Cortex of kidney (tissue), 1 donor: ENCODE data around the gene PLA2G2E.
"Not testable (repeated sequence)": the region's sequence is repeated elsewhere in the genome, so short reads cannot be mapped to it uniquely, and the experiment has no call there.

Experiments
- DNase-seq: peaks from one replicate; lab custom pipeline; 2025; lab: John Stamatoyannopoulos, UW

PLA2G2E gene

DNA sequence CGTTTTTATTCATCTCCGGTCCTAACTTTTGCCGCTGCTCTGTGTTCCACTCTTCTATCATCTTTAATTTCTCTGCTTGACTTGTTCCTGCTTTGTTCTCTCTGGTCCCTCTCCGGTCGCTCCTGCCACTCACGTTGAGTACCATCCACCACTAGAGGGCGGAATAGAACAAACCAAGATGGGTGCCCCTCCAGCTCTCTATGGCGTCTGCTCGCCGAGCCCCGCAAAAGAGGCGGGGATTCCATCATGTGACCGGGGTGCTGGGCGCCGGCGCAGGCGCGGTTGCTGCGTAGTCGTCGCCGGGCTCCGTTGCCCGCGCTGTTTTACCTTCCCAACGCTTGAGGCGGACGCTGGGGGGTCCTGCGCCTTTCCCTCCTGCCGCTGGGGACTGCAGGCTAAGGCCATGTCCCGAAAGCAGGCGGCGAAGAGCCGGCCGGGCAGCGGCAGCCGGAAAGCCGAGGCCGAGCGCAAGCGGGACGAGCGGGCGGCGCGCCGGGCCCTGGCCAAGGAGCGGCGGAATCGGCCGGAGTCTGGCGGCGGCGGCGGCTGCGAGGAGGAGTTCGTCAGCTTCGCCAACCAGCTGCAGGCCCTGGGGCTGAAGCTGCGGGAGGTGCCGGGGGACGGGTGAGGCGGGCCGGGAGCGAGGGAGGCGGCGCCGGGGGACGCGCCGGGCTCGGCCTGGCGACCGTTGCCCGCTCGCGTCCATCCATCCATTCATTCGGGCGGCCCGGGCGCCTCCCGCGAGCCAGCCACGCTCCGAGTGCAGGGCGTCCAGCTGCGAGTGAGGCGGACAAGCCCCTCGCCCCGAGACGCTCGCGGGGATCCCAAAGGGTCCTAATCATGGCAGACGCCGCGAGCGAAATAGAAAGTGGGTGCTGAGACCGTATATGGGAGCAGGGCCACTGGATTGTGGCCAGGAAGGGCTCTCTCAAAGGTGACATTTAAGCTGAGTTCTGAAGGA is 41.0 kb downstream of the PLA2G2E start, which contains the start of gene OTUD3:
TSS of gene OTUD3 (plus strand) at position 285 of the 961 bp plus-strand sequence. CDS start at position 404, 119 bp downstream.
- peak; percentile 94 for DNase-seq

DNA sequence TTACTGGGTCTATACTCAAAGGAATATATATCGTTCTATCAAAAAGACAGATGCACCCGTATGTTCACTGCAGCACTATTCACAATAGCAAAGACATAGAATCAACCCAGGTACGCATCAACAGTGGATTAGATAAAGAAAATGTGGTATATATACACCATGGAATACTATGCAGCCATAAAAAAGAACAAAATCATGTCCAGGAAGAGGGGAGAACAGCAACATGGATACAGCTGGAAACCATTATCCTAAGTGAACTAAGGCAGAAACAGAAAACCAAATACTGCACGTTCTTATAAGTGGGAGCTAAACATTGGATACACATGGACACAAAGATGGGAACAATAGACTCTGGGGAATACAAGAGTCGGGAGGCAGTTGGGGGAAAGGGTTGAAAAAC is 42.6 kb downstream of the PLA2G2E start:
- DNase-seq: not testable (repeated sequence)

DNA sequence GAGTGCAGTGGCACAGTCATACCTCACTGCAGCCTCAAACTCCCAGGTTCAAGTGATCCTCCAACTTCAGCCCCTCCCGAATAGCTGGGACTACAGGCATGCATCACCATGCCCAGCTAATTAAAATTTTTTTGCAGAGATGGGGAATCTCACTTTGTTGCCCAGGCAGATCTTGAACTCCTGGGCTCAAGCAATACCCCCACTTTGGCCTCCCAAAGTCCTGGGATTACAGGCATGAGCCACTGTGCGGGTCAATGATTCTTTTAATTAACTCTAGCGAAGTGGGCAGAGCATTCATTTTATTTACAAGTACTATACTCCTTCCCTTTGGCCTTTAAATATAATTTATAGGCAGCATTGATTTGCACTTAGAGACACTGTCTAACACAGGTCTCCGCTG is 43.8 kb downstream of the PLA2G2E start:
- no peak for DNase-seq

DNA sequence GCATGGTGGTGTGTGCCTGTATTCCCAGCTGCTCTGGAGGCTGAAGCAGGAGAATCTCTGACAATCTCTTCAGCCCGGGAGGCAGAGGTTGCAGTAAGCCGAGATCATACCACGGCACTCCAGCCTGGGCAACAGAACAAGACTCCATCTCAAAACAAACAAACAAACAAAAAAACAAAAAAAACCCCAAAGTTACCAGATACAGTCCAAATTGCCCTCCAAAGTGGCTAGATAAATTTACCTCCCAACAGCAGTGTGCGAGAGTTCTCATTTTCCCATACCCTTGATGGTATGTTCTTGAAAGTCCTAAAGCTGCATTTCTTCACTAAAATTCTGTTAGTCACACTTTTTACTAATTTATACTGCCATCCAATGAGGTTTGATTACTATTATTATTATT is 44.2 kb downstream of the PLA2G2E start:
- no peak for DNase-seq

DNA sequence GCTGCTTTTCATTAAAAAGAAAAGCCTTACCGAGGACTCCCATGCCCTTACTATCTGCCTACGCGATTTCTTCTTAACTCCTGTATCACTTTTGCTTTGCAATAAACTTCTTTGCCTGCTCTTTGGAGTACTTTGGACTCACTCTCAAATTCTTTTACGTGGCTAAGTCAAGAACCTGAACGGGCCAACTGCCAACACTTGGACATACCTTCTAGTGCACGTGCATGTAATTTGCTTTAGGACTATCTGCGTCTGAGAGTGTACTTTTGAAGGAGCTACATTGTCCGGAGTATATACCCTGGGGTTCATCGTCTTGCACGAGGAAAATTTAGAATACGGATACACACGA is 44.8 kb downstream of the PLA2G2E start:
- no peak for DNase-seq

DNA sequence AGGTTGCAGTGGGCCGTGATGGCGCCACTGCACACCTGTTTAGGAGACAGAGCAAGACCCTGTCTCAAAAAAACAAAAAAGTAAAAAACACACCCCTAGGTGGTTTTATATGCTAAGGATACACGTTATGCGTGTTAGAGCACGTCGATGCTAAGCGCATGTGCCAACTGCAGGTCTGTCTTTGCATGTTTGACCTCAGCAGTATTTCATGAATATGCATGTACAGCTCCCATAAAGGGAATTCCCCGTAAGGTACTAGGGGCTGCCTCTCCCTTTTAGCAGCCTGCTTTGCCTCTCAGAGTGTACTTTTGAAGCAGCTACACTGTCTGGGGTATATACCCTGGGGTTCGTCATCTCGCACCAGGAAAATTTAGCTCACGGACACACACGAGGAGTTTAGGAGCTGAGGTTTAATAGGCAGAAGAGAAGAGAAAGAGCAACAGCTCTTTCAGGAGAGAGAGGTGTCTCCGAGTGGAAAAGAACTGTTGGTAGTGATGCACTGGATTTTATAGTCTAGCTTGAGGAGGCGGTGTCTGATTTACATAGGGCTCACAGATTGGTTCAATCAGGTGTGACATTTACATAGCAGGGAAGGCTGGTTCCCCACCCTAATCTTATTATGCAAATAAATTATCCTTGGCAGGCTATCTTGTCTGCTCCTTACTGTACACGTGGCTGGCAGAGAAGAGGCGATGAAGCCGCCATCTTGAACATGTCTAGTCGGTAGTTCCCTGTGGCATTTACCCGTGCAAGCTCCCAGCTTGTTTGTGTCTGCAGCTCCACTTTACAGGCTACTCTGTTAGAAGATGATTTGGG is 45.4 kb downstream of the PLA2G2E start:
- DNase-seq: no peak

DNA sequence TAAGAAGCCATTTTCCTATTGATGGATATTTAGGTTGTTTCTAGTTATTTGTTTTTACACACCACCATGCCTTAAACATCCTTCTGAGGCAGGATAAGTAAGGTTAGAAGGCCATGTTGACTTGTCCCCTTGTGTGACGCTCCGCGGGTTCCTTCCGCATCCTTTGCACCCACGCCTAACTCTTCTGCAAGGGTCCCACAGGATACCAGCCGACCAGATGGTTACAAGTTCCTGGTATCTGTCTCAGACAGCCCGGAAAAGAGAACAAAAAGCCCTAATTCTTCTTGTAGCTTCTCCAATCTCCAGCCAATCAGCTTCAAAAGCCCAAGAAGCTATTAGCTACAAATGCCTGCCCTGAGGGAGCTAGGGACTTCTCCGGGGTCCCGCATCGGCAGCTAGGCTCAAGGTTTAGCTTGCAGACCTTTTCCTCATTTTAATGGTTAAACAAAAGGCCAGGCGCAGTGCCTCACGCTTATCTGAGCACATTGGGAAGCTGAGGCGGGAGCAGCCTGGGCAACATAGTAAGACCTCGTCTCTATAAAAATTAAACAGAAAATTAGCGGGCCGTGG is 46.2 kb downstream of the PLA2G2E start:
- DNase-seq: no peak

DNA sequence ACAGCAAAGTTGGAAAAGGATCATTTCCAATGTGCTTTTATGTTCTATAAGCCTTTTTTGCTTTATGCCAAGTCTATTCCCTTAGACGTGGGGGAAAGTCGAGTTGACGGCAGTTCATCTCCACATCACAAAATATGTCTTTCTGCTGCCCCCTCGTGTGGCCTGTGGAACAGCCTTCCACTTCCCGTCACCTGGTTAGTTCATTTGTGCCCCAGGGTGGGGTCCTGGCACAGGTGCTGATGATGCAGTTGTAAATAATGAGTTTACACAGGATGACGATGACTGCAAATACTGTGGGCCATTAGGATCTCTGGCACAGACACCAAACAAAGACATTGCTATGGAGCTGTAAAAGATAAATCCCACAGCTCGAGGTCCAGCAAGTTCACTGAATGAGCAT is 51.2 kb downstream of the PLA2G2E start:
- DNase-seq: no peak
